Stimulated activated naive CD4-positive, alpha-beta T cell treated with Interleukin-2 at 50 U/mL for 16 hours (primary cell): ENCODE measurements around the gene YPEL5.
"Not testable (repeated sequence)": the region's sequence is repeated elsewhere in the genome, so short reads cannot be mapped to it uniquely, and the experiment has no call there.

Experiments used
- DNase-seq: peaks from one replicate; lab custom pipeline; 2025; lab: John Stamatoyannopoulos, UW

The YPEL5 gene

GRCh38 chr2:30146337-30147195 lies at the start of gene YPEL5:
YPEL5 (plus strand) TSS chr2:30147007; CDS start chr2:30156652, 9,645 bp downstream.
- peak; percentile 100 for DNase-seq

- no peak for DNase-seq
These were observed 48.4 kb upstream of the YPEL5 start for GRCh38 chr2:30098266-30099005.

GRCh38 chr2:30099366-30099765 lies 47.4 kb upstream of the YPEL5 start:
- not testable (repeated sequence) for DNase-seq

GRCh38 chr2:30100691-30101090 lies 46.1 kb upstream of the YPEL5 start:
- not testable (repeated sequence) for DNase-seq

GRCh38 chr2:30104307-30104706 lies 42.5 kb upstream of the YPEL5 start:
- no peak for DNase-seq

- DNase-seq: no peak
These were observed 41.3 kb upstream of the YPEL5 start for GRCh38 chr2:30105556-30105955.

GRCh38 chr2:30106543-30106942 lies 40.3 kb upstream of the YPEL5 start:
- no peak for DNase-seq

- DNase-seq: no peak
These were observed 38.6 kb upstream of the YPEL5 start for GRCh38 chr2:30108192-30108591.

GRCh38 chr2:30108851-30109250 lies 38.0 kb upstream of the YPEL5 start:
- DNase-seq: no peak

GRCh38 chr2:30109856-30110255 lies 37.0 kb upstream of the YPEL5 start:
- no peak for DNase-seq

GRCh38 chr2:30110773-30111172 lies 36.0 kb upstream of the YPEL5 start:
- DNase-seq: no peak

GRCh38 chr2:30111186-30111585 lies 35.6 kb upstream of the YPEL5 start:
- not testable (repeated sequence) for DNase-seq

- no peak for DNase-seq
These were observed 34.2 kb upstream of the YPEL5 start for GRCh38 chr2:30112561-30112960.

GRCh38 chr2:30113617-30114293 lies 33.1 kb upstream of the YPEL5 start:
- DNase-seq: no peak

GRCh38 chr2:30115141-30115980 lies 31.4 kb upstream of the YPEL5 start:
- DNase-seq: peak; percentile 20

GRCh38 chr2:30115981-30116285 lies 30.9 kb upstream of the YPEL5 start:
- DNase-seq: no peak

- DNase-seq: no peak
These were observed 24.4 kb upstream of the YPEL5 start for GRCh38 chr2:30122362-30122761.

GRCh38 chr2:30127016-30127893 lies 19.6 kb upstream of the YPEL5 start:
- DNase-seq: no peak

- no peak for DNase-seq
These were observed 12.2 kb upstream of the YPEL5 start for GRCh38 chr2:30134582-30134981.

GRCh38 chr2:30135541-30135940 lies 11.3 kb upstream of the YPEL5 start:
- no peak for DNase-seq
